Measurements from ENCODE around the gene NDUFB4. TPM values are rescaled to one million over a fixed set of nuclear protein-coding genes. Genes with fewer than 3 reads are reported as not detected.

Gene NDUFB4
- total RNA-seq (100 to 1,000 TPM; 301 to 379 (median 314) TPM), polyA plus RNA-seq (100 to 1,000 TPM; 297 to 542 (median 382) TPM)
- long read RNA-seq, donor 1, transcript NDUFB4-201 (3 exons, 671 nt) = major isoform, 127 of 132 reads
- long read RNA-seq, donor 1, partial matches to known transcripts = 1 of 132 reads
- long read RNA-seq, donor 1, other reads (novel, unspliced or antisense) = 0 of 132 reads
- long read RNA-seq, donor 2, transcript NDUFB4-201 (3 exons, 671 nt) = major isoform, 144 of 152 reads
- long read RNA-seq, donor 2, partial matches to known transcripts = 0 of 152 reads
- long read RNA-seq, donor 2, other reads (novel, unspliced or antisense) = 7 of 152 reads

DNA sequence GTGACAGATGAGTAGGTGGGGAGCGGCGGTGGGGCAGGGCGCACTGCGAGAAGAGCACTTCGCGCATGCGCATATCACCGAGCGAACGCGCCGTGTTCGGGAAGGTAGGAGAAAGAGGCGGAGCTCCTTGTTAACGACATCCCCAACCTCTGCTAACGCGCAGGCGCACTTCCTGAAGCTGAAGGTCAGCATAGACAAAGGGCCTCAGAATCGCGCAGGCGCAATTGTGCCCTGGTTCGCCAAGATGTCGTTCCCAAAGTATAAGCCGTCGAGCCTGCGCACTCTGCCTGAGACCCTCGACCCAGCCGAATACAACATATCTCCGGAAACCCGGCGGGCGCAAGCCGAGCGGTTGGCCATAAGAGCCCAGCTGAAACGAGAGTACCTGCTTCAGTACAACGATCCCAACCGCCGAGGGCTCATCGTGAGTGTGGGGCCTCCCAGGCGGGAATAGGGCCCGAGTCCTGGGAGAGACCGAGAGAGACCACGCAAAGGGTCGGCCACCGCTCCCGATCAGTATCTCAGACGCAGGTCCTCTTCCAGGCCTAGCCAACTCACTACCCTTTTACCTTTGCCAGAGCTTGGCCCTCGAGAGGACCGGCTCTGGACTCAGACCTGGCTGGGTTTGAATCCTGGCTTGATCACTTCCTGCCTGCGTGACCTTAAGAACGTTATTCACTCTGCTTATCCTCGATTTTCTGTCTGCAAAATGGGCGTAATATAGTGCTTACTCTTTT, at the start of gene NDUFB4:
TSS of gene NDUFB4 (plus strand) at position 221 of the 737 bp plus-strand sequence. CDS start at position 245, 24 bp downstream.
- 0 to 1% (median 0%) methylated on average over 53 of the region's 53 CpGs for WGBS, 3 donors
- TF ChIP-seq CTCF (IDR thresholded peaks at IDR 0.05) = no peak

GRCh38 chr3:120550546-120550945, 45.6 kb upstream of the NDUFB4 start:
- no peak overlapping the region for H3K27ac ChIP-seq
- no peak for DNase-seq

More for the DNA sequence above, at the start of gene NDUFB4:
- Histone ChIP-seq H3K4me1 (peaks cover 28% of the 10 kb centered on the region), H3K36me3 (ENCODE audit: insufficient read depth in 1 of 2, low read depth in 1 of 2) (peaks cover 12 to 35% of the 10 kb centered on the region in 2 donors), H3K27me3 (ENCODE audit: insufficient read depth in 3 of 3, low read length in 2 of 3) (no peaks in the 10 kb centered on the region), H3K9me3 (no peaks in the 10 kb centered on the region), H3K27ac (peak within 1 kb of the TSS; percentile 81), H3K4me3 (peak within 1 kb of the TSS; percentile 71)
- DNase-seq (peak; percentile 98 to 99), ATAC-seq (peak; percentile 100)
- intact Hi-C loops (cut with DNase I) = loop anchor here (5.0 kb wide), 1 partner anchor 146 kb away; the partner anchor contains the start of genes GTF2E1 (in 2 of the 2) and RABL3 (in 2 of the 2)

GRCh38 chr3:120552184-120553172, 43.7 kb upstream of the NDUFB4 start:
- Histone ChIP-seq H3K4me3 (no peak overlapping the region), H3K27ac (no peak overlapping the region), H3K9me3 (no peaks in the 10 kb centered on the region), H3K36me3 (ENCODE audit: insufficient read depth in 1 of 2, low read depth in 1 of 2) (no peaks in the 10 kb centered on the region), H3K27me3 (ENCODE audit: insufficient read depth in 3 of 3, low read length in 2 of 3) (no peaks in the 10 kb centered on the region), H3K4me1 (peaks cover 5% of the 10 kb centered on the region)
- DNase-seq = no peak
- TF ChIP-seq CTCF (IDR thresholded peaks at IDR 0.05) = no peak
- intact Hi-C loops (cut with DNase I) = no loop called here
- ATAC-seq = no peak
- 60 to 71% (median 63%) methylated on average over 5 of the region's 5 CpGs for WGBS, 3 donors

More at GRCh38 chr3:120550546-120550945, 45.6 kb upstream of the NDUFB4 start:
- no peak for ATAC-seq
- Histone ChIP-seq H3K36me3 (ENCODE audit: insufficient read depth in 1 of 2, low read depth in 1 of 2) (no peaks in the 10 kb centered on the region), H3K9me3 (no peaks in the 10 kb centered on the region), H3K27me3 (ENCODE audit: insufficient read depth in 3 of 3, low read length in 2 of 3) (no peaks in the 10 kb centered on the region), H3K4me1 (peaks cover 5% of the 10 kb centered on the region), H3K4me3 (no peak overlapping the region)
- intact Hi-C loops (cut with DNase I) = no loop called here
- TF ChIP-seq CTCF (IDR thresholded peaks at IDR 0.05) = no peak
- whole genome bisulfite sequencing, 3 donors = 20 to 40% (median 32%) methylated on average over 1 of the region's 1 CpG

DNA sequence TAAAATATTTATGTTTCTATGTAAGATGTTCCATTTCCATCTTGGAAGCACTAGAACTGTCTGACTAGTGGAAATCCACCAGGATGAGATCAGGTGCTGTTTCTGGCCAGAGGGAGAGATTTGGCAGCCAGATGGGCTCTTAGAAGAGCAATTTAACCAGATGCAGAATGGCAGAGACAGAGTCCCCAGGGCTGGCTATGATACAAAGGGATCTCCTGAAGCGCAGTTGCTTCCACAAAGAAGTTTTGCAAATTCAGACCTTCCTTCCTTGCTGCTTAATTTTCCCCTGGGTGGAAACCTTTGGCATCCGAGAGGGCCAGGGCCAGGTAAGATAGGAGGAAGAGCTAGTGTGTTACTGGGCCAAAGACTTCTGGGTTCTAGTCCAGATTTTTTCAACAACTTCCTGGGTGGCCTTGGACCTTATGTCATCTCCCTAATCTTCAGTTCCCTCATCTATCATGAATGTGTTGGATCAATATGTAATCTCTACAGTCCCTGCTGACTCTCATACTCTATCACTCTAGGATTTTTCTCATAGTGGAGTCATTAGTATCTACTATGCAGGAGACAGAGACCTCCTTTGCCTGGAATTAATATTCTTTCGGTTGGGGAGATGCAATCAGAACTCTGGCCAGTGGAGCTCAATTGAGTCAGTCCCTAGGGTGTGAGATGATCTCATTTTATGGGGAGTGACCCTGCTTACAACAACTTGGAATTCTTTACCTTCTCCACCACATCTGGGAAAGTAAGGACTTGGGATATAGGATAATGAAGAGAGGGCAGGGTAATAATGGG, 41.1 kb upstream of the NDUFB4 start:
- Histone ChIP-seq H3K27ac (no peak overlapping the region), H3K4me3 (no peak overlapping the region), H3K9me3 (no peaks in the 10 kb centered on the region), H3K36me3 (ENCODE audit: insufficient read depth in 1 of 2, low read depth in 1 of 2) (no peaks in the 10 kb centered on the region), H3K27me3 (ENCODE audit: insufficient read depth in 3 of 3, low read length in 2 of 3) (no peaks in the 10 kb centered on the region), H3K4me1 (peaks cover 12% of the 10 kb centered on the region)
- ATAC-seq (peak in 2 of 4 donors; percentile 27 to 47), DNase-seq (no peak)
- no peak for TF ChIP-seq CTCF (IDR thresholded peaks at IDR 0.05)
- WGBS, 3 donors = 55 to 73% (median 58%) methylated on average over 3 of the region's 3 CpGs
- intact Hi-C loops (cut with DNase I) = loop anchor here in 1 of 2 donors (5.0 kb wide), 2 partner anchors 128 to 313 kb away; no protein-coding TSS in a partner anchor

All from psoas muscle (tissue), 8 donors.